Psoas muscle (tissue), 8 donors: ENCODE data around the gene EIF1B. TPM values are rescaled to one million over a fixed set of nuclear protein-coding genes. Genes with fewer than 3 reads are reported as not detected.

Source experiments
- ATAC-seq, 4 donors: fragments of 200-7000 bp; cut with Tn5 transposase; one replicate each; pipeline ENCODE4 v1.9.1; 2020; ENCODE audit warnings: moderate library complexity in 3 of 4, mild to moderate bottlenecking in 2 of 4
- DNase-seq, 2 donors: peaks; one replicate each; pipeline ENCODE4 v3.0.0-alpha.2; 2020
- H3K27ac ChIP-seq: fragments of 200-600 bp; one replicate; pipeline ENCODE4 v1.8.0; 2022
- H3K27me3 ChIP-seq, 3 donors: fragments of 200-600 bp in 1 of 3; one replicate each; pipeline versions ENCODE4 v1.6.1 to v1.8.0; 2013 to 2022; ENCODE audit warnings: low read length in 2 of 3, mild to moderate bottlenecking in 2 of 3, moderate library complexity in 1 of 3; ENCODE audit not compliant: insufficient read depth in 3 of 3
- H3K36me3 ChIP-seq, 2 donors: fragments of 200-600 bp in 1 of 2; one replicate each; pipeline versions ENCODE4 v1.6.1 to v1.8.0; 2013 to 2022; ENCODE audit warnings: low read depth in 1 of 2, mild to moderate bottlenecking in 1 of 2, moderate library complexity in 1 of 2; ENCODE audit not compliant: insufficient read depth in 1 of 2
- H3K4me1 ChIP-seq: fragments of 200-600 bp; one replicate; pipeline ENCODE4 v1.8.0; 2022
- H3K4me3 ChIP-seq: fragments of 200-600 bp; one replicate; pipeline ENCODE4 v1.8.0; 2022; ENCODE audit warnings: mild to moderate bottlenecking
- H3K9me3 ChIP-seq: fragments of 200-600 bp; one replicate; pipeline ENCODE4 v1.8.0; 2022
- WGBS, 3 donors: extraction: QIAGEN DNeasy Blood & Tissue Kit; methylation state at CpG; one replicate each; pipeline versions ENCODE4 v1.1.6 to v1.1.7; 2013; 5-methylcytosine and 5-hydroxymethylcytosine counted together
- intact Hi-C, 2 donors: fragments of 100-400 bp; cut with DNase I; formaldehyde crosslinking; loops; one replicate each; pipeline versions ENCODE4 v1.11.0 to v1.14.2; 2022
- polyA plus RNA-seq, 3 donors: library from polyadenylated mRNA; stranded (reverse); fragments of 200-250 nt; gene quantifications; one replicate each; pipeline ENCODE4 v1.2.3, GENCODE V29; 2013
- total RNA-seq, 4 donors: library from RNA; stranded (reverse); fragmentation: NEBNext Ultra II Directional in 2 of 4; extraction: Animal tissue kit (Norgen Biotek cat#: 25700) in 2 of 4; gene quantifications; one replicate each; pipeline versions ENCODE4 v1.2.1 to v1.2.4, GENCODE V29; 2021 to 2023
- TF ChIP-seq, protein P1 (sequence below): fragments of 200-600 bp; IDR thresholded peaks from one replicate; pipeline ENCODE4 v1.8.0; 2022; ENCODE audit warnings: antibody characterized with exemption
- donor health status: healthy with polysubstance abuse.
- donor health status: DM: no; HTN: no; CAD: no; lungs with moderate emphysema.
- donor health status: Bipolar disorder and iron deficiency.
- donor health status: healthy.
- donor health status: DM: yes; HTN: yes; CAD: no.
- donor health status: DM: no; HTN: no; CAD: no.
- donor health status: DM: no; HTN: no; CAD: no.
- donor health status: DM: yes; HTN: yes; CAD: no.

EIF1B gene
- total and polyA plus RNA-seq, 7 donors, result 60.1 to 205 (median 75.8) TPM

DNA sequence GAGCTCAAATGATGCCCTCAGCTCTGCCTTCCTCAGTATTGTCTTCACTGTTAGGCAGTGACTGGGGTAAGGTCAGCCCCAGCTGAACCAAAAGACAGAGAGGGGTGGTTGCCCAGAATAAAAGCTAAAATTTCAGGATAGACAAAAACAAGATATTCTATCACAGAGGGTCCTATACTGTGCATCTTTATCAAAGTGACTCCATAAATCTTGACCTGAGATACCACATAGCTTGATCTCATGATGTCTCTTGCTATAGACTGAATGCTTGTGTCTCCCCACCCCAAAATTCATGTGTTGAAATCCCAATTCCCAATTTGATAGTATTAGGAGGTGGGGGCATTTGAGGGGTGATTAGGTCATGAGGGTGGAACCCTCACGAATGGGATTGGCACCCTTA, 30.4 kb downstream of the EIF1B start:
- DNase-seq, result no peak
- no peak overlapping the region for H3K27ac ChIP-seq
- intact Hi-C loops, result no loop called here
- 50 to 58% (median 50%) methylated on average over 1 of the region's 1 CpG for WGBS, 3 donors
- H3K27me3 ChIP-seq, result no peaks in the 10 kb centered on the region
- ATAC-seq, result no peak
- H3K4me3 ChIP-seq, result no peak overlapping the region
- TF ChIP-seq, protein P1, sequence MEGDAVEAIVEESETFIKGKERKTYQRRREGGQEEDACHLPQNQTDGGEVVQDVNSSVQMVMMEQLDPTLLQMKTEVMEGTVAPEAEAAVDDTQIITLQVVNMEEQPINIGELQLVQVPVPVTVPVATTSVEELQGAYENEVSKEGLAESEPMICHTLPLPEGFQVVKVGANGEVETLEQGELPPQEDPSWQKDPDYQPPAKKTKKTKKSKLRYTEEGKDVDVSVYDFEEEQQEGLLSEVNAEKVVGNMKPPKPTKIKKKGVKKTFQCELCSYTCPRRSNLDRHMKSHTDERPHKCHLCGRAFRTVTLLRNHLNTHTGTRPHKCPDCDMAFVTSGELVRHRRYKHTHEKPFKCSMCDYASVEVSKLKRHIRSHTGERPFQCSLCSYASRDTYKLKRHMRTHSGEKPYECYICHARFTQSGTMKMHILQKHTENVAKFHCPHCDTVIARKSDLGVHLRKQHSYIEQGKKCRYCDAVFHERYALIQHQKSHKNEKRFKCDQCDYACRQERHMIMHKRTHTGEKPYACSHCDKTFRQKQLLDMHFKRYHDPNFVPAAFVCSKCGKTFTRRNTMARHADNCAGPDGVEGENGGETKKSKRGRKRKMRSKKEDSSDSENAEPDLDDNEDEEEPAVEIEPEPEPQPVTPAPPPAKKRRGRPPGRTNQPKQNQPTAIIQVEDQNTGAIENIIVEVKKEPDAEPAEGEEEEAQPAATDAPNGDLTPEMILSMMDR, result no peak
- H3K9me3 ChIP-seq, result no peaks in the 10 kb centered on the region
- no peaks in the 10 kb centered on the region for H3K36me3 ChIP-seq
- no peaks in the 10 kb centered on the region for H3K4me1 ChIP-seq

DNA sequence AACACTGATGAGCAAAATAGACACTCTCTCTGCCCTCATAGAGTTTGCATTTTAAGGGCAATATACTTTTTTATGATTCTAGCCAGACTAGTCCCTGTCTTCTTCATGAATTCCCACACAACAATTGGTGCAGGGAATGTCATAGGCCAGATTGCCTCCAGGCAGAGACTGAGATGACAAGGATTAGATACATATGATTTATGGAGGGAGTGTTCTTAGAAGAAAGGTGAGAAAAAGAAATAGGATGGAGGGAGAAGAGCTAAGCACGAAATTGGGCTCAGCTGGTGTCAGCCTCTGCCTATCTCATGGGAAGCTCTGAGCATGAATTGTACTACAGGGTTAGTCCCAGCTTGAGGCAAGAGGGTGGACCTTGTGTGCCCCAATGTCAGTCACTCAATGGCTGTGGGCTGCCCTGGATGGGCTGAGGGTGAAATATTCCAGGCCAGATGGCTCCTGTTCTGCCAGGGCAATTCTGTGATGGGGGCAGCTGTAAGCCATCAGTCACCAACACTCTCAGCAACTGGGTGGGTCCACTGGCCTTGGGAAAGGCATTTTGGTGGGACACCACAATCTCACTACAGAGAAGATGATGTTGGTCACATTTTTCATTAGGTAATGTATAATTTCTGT, 31.1 kb downstream of the EIF1B start:
- Histone ChIP-seq H3K27me3 (no peaks in the 10 kb centered on the region), H3K27ac (no peak overlapping the region), H3K4me3 (no peak overlapping the region), H3K36me3 (no peaks in the 10 kb centered on the region), H3K4me1 (no peaks in the 10 kb centered on the region), H3K9me3 (no peaks in the 10 kb centered on the region)
- ATAC-seq (no peak), DNase-seq (no peak)
- 57 to 76% (median 75%) methylated on average over 1 of the region's 1 CpG for WGBS, 3 donors
- intact Hi-C loops, result no loop called here
- TF ChIP-seq, protein P1, result no peak

DNA sequence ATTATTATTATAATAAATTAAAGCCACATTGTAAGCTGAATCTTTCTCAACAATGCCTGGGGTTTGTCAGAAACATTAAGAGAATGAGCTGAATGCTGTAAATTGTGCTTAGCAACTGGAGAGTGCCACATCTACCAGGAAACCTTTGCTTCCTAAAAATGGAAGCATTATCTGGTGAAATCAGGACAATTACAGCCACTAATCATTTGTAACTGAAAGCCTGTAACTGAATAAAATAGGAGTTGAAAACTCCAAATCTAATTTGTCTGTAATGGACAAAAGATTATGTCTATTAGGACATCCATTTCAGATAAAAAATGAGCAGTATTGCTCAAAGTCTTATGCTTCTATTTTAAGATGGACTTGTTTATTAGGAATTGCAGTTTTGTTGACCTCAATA, 32.2 kb downstream of the EIF1B start:
- DNase-seq, result no peak
- TF ChIP-seq, protein P1, result no peak
- Histone ChIP-seq H3K9me3 (no peaks in the 10 kb centered on the region), H3K36me3 (no peaks in the 10 kb centered on the region), H3K4me1 (no peaks in the 10 kb centered on the region), H3K27ac (no peak overlapping the region), H3K4me3 (no peak overlapping the region), H3K27me3 (no peaks in the 10 kb centered on the region)
- intact Hi-C loops, result no loop called here
- no peak for ATAC-seq

DNA sequence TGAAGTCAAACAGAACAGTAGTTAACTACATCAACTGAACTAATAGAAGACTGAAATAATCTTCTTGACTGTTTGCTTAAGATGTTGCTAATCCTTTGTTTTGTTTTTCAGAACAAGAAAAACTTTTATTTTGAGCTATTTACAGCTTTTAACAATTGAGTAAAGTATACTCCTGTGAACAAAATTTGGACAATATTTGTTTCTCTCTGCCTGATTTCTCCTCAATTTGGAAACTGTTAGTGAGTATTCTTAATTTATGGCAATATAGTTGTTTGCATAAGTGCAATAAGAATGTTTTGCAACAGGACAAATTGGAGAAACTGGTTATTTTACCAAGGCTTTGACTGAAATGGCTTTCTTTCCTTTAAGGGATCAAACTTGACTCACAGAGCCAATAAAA, 41.0 kb downstream of the EIF1B start:
- no peak for ATAC-seq
- Histone ChIP-seq H3K4me3 (no peak overlapping the region), H3K4me1 (no peaks in the 10 kb centered on the region), H3K9me3 (peaks cover 6% of the 10 kb centered on the region), H3K27ac (no peak overlapping the region), H3K27me3 (no peaks in the 10 kb centered on the region), H3K36me3 (no peaks in the 10 kb centered on the region)
- intact Hi-C loops, result no loop called here
- no peak for DNase-seq
- TF ChIP-seq, protein P1, result no peak

- Histone ChIP-seq H3K9me3 (no peaks in the 10 kb centered on the region), H3K27me3 (peaks cover 0 to 2% (median 0%) of the 10 kb centered on the region in 3 donors), H3K4me3 (no peak overlapping the region), H3K27ac (no peak overlapping the region), H3K4me1 (no peaks in the 10 kb centered on the region), H3K36me3 (no peaks in the 10 kb centered on the region)
- no peak for DNase-seq
- TF ChIP-seq, protein P1, result no peak
- WGBS, 3 donors, result 57 to 81% (median 77%) methylated on average over 2 of the region's 2 CpGs
- intact Hi-C loops, result no loop called here
- ATAC-seq, result no peak
Measured at GRCh38 chr3:40355410-40355809, 45.9 kb downstream of the EIF1B start.
